Measurements from ENCODE around the gene PSMC3IP. TPM values are rescaled to one million over a fixed set of nuclear protein-coding genes. Genes with fewer than 3 reads are reported as not detected.

PSMC3IP gene
- total RNA-seq, 1 donor from 2014 or later = 22.6 TPM

DNA sequence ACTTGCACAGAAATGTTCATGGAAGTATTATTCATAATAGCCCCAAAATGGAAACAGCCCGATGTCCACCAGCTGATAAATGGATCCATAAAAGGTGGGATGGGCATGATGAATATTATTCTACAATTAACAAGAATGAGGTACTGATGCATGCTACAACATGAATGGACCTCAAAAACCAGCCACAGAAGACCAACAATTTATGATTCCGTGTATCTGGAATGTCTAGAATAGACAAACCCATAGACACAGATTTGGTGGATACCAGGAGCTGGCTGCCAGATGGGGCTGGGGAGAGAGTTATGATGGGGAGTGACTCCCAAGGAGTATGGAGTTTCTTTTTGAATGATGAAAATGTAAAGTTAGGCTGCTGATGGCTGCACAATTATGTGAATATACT is 52.3 kb downstream of the PSMC3IP start:
- H3K4me1 Mint-ChIP-seq (ENCODE audit: unreplicated experiment) = peaks cover 30% of the 10 kb centered on the region
- no peak overlapping the region for H3K4me3 Mint-ChIP-seq
- TF ChIP-seq, protein P1, sequence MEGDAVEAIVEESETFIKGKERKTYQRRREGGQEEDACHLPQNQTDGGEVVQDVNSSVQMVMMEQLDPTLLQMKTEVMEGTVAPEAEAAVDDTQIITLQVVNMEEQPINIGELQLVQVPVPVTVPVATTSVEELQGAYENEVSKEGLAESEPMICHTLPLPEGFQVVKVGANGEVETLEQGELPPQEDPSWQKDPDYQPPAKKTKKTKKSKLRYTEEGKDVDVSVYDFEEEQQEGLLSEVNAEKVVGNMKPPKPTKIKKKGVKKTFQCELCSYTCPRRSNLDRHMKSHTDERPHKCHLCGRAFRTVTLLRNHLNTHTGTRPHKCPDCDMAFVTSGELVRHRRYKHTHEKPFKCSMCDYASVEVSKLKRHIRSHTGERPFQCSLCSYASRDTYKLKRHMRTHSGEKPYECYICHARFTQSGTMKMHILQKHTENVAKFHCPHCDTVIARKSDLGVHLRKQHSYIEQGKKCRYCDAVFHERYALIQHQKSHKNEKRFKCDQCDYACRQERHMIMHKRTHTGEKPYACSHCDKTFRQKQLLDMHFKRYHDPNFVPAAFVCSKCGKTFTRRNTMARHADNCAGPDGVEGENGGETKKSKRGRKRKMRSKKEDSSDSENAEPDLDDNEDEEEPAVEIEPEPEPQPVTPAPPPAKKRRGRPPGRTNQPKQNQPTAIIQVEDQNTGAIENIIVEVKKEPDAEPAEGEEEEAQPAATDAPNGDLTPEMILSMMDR (conservative IDR thresholded peaks at IDR 0.05) = no peak
- no peaks in the 10 kb centered on the region for H3K27me3 Mint-ChIP-seq
- H3K27ac Mint-ChIP-seq = no peak overlapping the region
- no peaks in the 10 kb centered on the region for H3K9me3 Mint-ChIP-seq
- peaks cover 11% of the 10 kb centered on the region for H3K36me3 Mint-ChIP-seq
- DNase-seq (ENCODE audit: extremely low spot score, unreplicated experiment) = no peak

- H3K4me1 Mint-ChIP-seq (ENCODE audit: unreplicated experiment) = peaks cover 53% of the 10 kb centered on the region
- no peak overlapping the region for H3K27ac Mint-ChIP-seq
- no peaks in the 10 kb centered on the region for H3K27me3 Mint-ChIP-seq
- H3K9me3 Mint-ChIP-seq = no peaks in the 10 kb centered on the region
- peak overlapping the region; percentile 34 for H3K4me3 Mint-ChIP-seq
- H3K36me3 Mint-ChIP-seq = peaks cover 11% of the 10 kb centered on the region
- TF ChIP-seq, protein P1 (conservative IDR thresholded peaks at IDR 0.05) = no peak
- no peak for DNase-seq (ENCODE audit: extremely low spot score, unreplicated experiment)
These were observed 54.7 kb downstream of the PSMC3IP start for GRCh38 chr17:42522798-42523278.

Other genes with a start within 250 kb of the PSMC3IP start
- 64.9 and 80.1 TPM in 2 replicates for gene STAT3, start 189.3 kb downstream of the PSMC3IP start, total RNA-seq (ENCODE audit: low replicate concordance)
- 21.9 and 49.0 TPM in 2 replicates for gene CAVIN1, start 154.5 kb downstream of the PSMC3IP start, total RNA-seq (ENCODE audit: low replicate concordance)
- 65.5 and 69.4 TPM in 2 replicates for gene ATP6V0A1, start 118.9 kb downstream of the PSMC3IP start, total RNA-seq (ENCODE audit: low replicate concordance)
- 24.0 and 26.5 TPM in 2 replicates for gene NAGLU, start 41.5 kb downstream of the PSMC3IP start, total RNA-seq (ENCODE audit: low replicate concordance)
- 2.2 and 2.7 TPM in 2 replicates for gene HSD17B1, start 24.8 kb downstream of the PSMC3IP start, total RNA-seq (ENCODE audit: low replicate concordance)
- gene COASY, start 15.6 kb downstream of the PSMC3IP start, total RNA-seq (ENCODE audit: low replicate concordance) = 78.0 and 80.8 TPM in 2 replicates
- 31.3 and 32.3 TPM in 2 replicates for gene MLX, start 10.6 kb downstream of the PSMC3IP start, total RNA-seq (ENCODE audit: low replicate concordance)
- 62.9 and 82.6 TPM in 2 replicates for gene RETREG3, start 31.6 kb upstream of the PSMC3IP start, total RNA-seq (ENCODE audit: low replicate concordance)
- gene TUBG1, start 32.0 kb upstream of the PSMC3IP start, total RNA-seq (ENCODE audit: low replicate concordance) = 44.7 and 63.2 TPM in 2 replicates
- gene TUBG2, start 81.6 kb upstream of the PSMC3IP start, total RNA-seq (ENCODE audit: low replicate concordance) = 18.0 and 24.4 TPM in 2 replicates
- gene PLEKHH3, start 99.3 kb upstream of the PSMC3IP start, total RNA-seq (ENCODE audit: low replicate concordance) = 29.1 and 60.5 TPM in 2 replicates
- gene CCR10, start 104.1 kb upstream of the PSMC3IP start, total RNA-seq (ENCODE audit: low replicate concordance) = 1.2 TPM in 1 of 2 replicates, not detected in the other
- 1.00 and 17.8 TPM in 2 replicates for gene CNTNAP1, start 104.8 kb upstream of the PSMC3IP start, total RNA-seq (ENCODE audit: low replicate concordance)
- gene EZH1, start 167.3 kb upstream of the PSMC3IP start, total RNA-seq (ENCODE audit: low replicate concordance) = 30.6 and 37.6 TPM in 2 replicates
- gene RAMP2, start 183.5 kb upstream of the PSMC3IP start, total RNA-seq (ENCODE audit: low replicate concordance) = 1.5 and 8.3 TPM in 2 replicates
- gene VPS25, start 195.7 kb upstream of the PSMC3IP start, total RNA-seq (ENCODE audit: low replicate concordance) = 86.9 and 103 TPM in 2 replicates
- 2.7 and 4.2 TPM in 2 replicates for gene WNK4, start 202.9 kb upstream of the PSMC3IP start, total RNA-seq (ENCODE audit: low replicate concordance)
- gene COA3, start 221.0 kb upstream of the PSMC3IP start, total RNA-seq (ENCODE audit: low replicate concordance) = 82.2 and 93.9 TPM in 2 replicates
- 0.46 TPM in 1 of 2 replicates, not detected in the other for gene CNTD1, start 221.1 kb upstream of the PSMC3IP start, total RNA-seq (ENCODE audit: low replicate concordance)
- 62.5 and 72.1 TPM in 2 replicates for gene BECN1, start 246.6 kb upstream of the PSMC3IP start, total RNA-seq (ENCODE audit: low replicate concordance)

Data from type B pancreatic cell (in vitro differentiated cells).